MM.1S (cell line): ENCODE data around the gene PARD3.

Experiments
- DNase-seq: peaks from one replicate; pipeline ENCODE4 v3.0.0-alpha.2; 2015
- H2AFZ ChIP-seq: fragments of 300-600 bp; sonication (generic); 2 replicates; pipeline ENCODE4 v1.6.0; 2016; ENCODE audit warnings: antibody characterized with exemption, low read length
- H3F3A ChIP-seq: fragments of 300-600 bp; sonication (generic); 2 replicates; pipeline ENCODE4 v1.6.1; 2016; ENCODE audit warnings: mild to moderate bottlenecking, antibody characterized with exemption, low read length, moderate library complexity, mixed read lengths; ENCODE audit not compliant: insufficient read depth
- H3K27ac ChIP-seq: fragments of 300-600 bp; sonication (generic); 2 replicates; pipeline ENCODE4 v1.5.1; 2016; ENCODE audit warnings: mild to moderate bottlenecking, low read length
- H3K27me3 ChIP-seq: fragments of 300-600 bp; sonication (generic); replicated peaks from 2 replicates; pipeline ENCODE4 v1.6.0; 2016; ENCODE audit warnings: low read length; ENCODE audit not compliant: insufficient read depth
- H3K36me3 ChIP-seq: fragments of 300-600 bp; sonication (generic); replicated peaks from 2 replicates; pipeline ENCODE4 v1.6.1; 2016; ENCODE audit warnings: mild to moderate bottlenecking, low read length, mixed read lengths; ENCODE audit not compliant: insufficient read depth
- H3K4me1 ChIP-seq: fragments of 300-600 bp; sonication (generic); 2 replicates; pipeline ENCODE4 v1.6.1; 2016; ENCODE audit warnings: low read length, mixed read lengths
- H3K4me2 ChIP-seq: fragments of 300-600 bp; sonication (generic); 2 replicates; pipeline ENCODE4 v1.6.0; 2016; ENCODE audit warnings: low read depth, low read length
- H3K4me3 ChIP-seq: fragments of 300-600 bp; sonication (generic); 2 replicates; pipeline ENCODE4 v1.5.1; 2016; ENCODE audit warnings: low read length, mixed read lengths
- H3K79me2 ChIP-seq: fragments of 300-600 bp; sonication (generic); 2 replicates; pipeline ENCODE4 v1.6.1; 2016; ENCODE audit warnings: mixed run types, low read length, mixed read lengths
- H3K9ac ChIP-seq: fragments of 300-600 bp; sonication (generic); 2 replicates; pipeline ENCODE4 v1.6.1; 2016; ENCODE audit warnings: low read length, mixed read lengths
- H3K9me2 ChIP-seq: fragments of 300-600 bp; sonication (generic); replicated peaks from 2 replicates; pipeline ENCODE4 v1.6.1; 2016; ENCODE audit warnings: mild to moderate bottlenecking, low read length, mixed read lengths; ENCODE audit not compliant: insufficient read depth
- H3K9me3 ChIP-seq: fragments of 300-600 bp; sonication (generic); replicated peaks from 2 replicates; pipeline ENCODE4 v1.6.1; 2016; ENCODE audit warnings: mild to moderate bottlenecking, low read length, mixed read lengths; ENCODE audit not compliant: insufficient read depth
- H4K20me1 ChIP-seq: fragments of 300-600 bp; sonication (generic); 2 replicates; pipeline ENCODE4 v1.6.1; 2016; ENCODE audit warnings: mild to moderate bottlenecking, low read length, moderate library complexity, mixed read lengths; ENCODE audit not compliant: insufficient read depth
- EZH2 ChIP-seq: fragments of 300-600 bp; sonication (generic); optimal IDR thresholded peaks from 2 replicates; pipeline ENCODE3; 2017; ENCODE audit warnings: low read depth, mild to moderate bottlenecking, antibody characterized with exemption, low read length, mixed read lengths
- EZH2phosphoT487 ChIP-seq: fragments of 300-600 bp; sonication (generic); IDR thresholded peaks from 2 replicates; pipeline ENCODE4 v1.6.1; 2018; ENCODE audit warnings: antibody characterized with exemption, low read length
- TF ChIP-seq, protein P1 (sequence below): fragments of 300-600 bp; sonication (generic); IDR thresholded peaks from 2 replicates; pipeline ENCODE4 v1.5.1; 2016; ENCODE audit warnings: antibody characterized with exemption, low read length, mixed read lengths

Gene PARD3

DNA sequence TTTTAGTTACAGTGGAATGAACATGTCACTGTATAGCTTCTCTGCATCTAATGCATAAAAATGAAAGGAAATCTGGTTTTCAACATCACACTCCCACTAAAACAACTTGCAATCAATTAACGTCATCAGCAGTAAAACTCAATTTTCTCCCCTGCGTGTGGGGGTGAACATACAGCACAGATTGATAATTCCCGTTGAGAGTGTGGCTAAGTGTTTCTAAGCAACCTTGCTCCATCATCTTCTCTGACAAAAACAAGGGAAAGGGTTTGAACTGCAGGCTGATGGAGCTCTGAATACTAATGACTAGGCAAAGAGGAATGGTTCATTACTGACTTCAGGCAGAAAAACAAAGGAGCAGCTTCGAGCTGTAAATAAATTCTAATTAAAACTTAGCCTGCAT lies 238.3 kb downstream of the PARD3 start:
- no peak for TF ChIP-seq EZH2
- Histone ChIP-seq H3K79me2 (peaks cover 35% of the 10 kb centered on the region; the same call in 1 of the 2 replicates), H3K36me3 (no peaks in the 10 kb centered on the region), H3K27me3 (no peaks in the 10 kb centered on the region), H3K4me3 (no peak overlapping the region), H2AFZ (no peak overlapping the region), H3K9me3 (no peaks in the 10 kb centered on the region), H3K4me2 (no peak overlapping the region), H3K9ac (no peak overlapping the region), H3F3A (no peaks in the 10 kb centered on the region), H3K4me1 (no peaks in the 10 kb centered on the region), H3K9me2 (no peaks in the 10 kb centered on the region), H3K27ac (no peak overlapping the region), H4K20me1 (no peaks in the 10 kb centered on the region)
- DNase-seq = no peak

DNA sequence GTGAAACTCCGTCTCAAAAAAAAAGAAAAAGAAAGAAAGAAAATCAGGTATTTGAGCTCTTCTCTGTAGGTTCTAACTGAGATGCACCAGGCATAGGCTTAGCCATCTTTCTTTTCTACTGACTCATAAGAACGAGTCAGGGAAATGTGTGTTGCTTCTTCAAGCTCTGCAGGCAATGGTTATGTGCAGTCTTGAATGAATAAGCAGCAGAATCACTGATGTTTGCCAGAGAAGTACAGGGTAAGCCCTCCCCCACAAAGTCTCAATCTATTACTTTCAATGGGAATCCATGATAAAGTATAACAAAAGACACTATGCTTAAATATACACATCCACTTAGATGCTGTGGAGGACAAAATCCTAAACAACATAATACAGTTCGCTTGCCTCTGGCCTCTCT lies 239.2 kb downstream of the PARD3 start:
- Histone ChIP-seq H2AFZ (no peak overlapping the region), H3K27ac (no peak overlapping the region), H3K9me2 (no peaks in the 10 kb centered on the region), H3K9ac (no peak overlapping the region), H3K4me3 (no peak overlapping the region), H3K9me3 (no peaks in the 10 kb centered on the region), H3K4me1 (no peaks in the 10 kb centered on the region), H3K27me3 (no peaks in the 10 kb centered on the region), H3K4me2 (no peak overlapping the region), H3F3A (no peaks in the 10 kb centered on the region), H3K36me3 (no peaks in the 10 kb centered on the region), H3K79me2 (peaks cover 34% of the 10 kb centered on the region), H4K20me1 (no peaks in the 10 kb centered on the region)
- no peak for TF ChIP-seq EZH2phosphoT487
- TF ChIP-seq, protein P1, sequence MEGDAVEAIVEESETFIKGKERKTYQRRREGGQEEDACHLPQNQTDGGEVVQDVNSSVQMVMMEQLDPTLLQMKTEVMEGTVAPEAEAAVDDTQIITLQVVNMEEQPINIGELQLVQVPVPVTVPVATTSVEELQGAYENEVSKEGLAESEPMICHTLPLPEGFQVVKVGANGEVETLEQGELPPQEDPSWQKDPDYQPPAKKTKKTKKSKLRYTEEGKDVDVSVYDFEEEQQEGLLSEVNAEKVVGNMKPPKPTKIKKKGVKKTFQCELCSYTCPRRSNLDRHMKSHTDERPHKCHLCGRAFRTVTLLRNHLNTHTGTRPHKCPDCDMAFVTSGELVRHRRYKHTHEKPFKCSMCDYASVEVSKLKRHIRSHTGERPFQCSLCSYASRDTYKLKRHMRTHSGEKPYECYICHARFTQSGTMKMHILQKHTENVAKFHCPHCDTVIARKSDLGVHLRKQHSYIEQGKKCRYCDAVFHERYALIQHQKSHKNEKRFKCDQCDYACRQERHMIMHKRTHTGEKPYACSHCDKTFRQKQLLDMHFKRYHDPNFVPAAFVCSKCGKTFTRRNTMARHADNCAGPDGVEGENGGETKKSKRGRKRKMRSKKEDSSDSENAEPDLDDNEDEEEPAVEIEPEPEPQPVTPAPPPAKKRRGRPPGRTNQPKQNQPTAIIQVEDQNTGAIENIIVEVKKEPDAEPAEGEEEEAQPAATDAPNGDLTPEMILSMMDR = no peak
- no peak for TF ChIP-seq EZH2
- DNase-seq = no peak

DNA sequence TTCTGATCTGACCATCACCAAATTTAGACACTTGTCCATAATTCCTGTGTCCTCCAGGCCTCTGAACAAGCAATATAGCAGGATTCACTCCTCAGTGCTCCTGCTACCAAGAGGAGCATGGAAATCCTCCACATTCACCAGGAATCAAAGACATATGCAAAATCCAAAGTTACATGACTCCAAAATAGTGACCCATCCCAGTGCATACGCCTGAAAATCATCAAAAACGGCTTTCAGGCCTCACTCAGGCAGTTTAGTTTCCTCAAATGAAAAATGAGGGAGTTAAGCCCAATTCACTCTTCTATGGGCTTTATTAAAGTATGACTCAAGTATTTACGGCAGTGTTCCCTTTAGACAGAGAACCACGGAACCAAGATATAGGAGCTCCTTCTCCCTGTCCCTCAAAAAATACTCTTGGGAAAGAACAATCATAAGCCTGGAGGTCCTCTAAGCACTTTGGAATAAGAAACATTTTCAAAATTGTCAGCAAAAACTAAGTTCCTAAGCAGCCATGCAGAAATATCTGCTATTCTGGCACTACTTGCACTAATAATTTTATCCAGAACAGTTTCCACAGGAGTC lies 240.7 kb downstream of the PARD3 start:
- H3K4me2 ChIP-seq = no peak overlapping the region
- no peak overlapping the region for H3K4me3 ChIP-seq

DNA sequence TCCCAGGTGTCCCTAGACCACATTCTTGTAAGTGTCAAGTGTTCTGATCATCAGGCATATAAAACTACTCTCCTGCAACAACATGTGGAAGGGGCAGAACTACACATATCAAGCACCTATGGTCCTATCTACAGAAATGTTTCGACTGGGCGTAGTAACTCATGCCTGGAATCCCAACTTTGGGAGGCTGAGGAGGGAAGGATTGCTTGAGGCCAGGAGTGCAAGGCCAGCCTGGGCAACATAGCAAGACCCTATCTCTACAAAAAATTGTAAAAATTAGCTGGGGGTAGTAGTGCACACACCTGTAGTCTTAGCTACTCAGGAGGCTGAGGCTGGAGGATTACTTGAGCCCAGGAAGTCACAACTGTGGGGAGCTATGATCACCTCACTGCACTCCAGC lies 244.2 kb downstream of the PARD3 start:
- H3K27me3 ChIP-seq = no peaks in the 10 kb centered on the region
- TF ChIP-seq EZH2phosphoT487 = no peak
- TF ChIP-seq, protein P1 = no peak
- TF ChIP-seq EZH2 = no peak
- no peaks in the 10 kb centered on the region for H3K9me2 ChIP-seq
- no peak overlapping the region for H3K4me2 ChIP-seq
- H3K27ac ChIP-seq = no peak overlapping the region
- H4K20me1 ChIP-seq = no peaks in the 10 kb centered on the region
- H3K9ac ChIP-seq = no peak overlapping the region
- no peak overlapping the region for H3K4me3 ChIP-seq
- no peaks in the 10 kb centered on the region for H3K9me3 ChIP-seq
- no peaks in the 10 kb centered on the region for H3K4me1 ChIP-seq
- no peaks in the 10 kb centered on the region for H3F3A ChIP-seq
- no peaks in the 10 kb centered on the region for H3K36me3 ChIP-seq
- no peak overlapping the region for H2AFZ ChIP-seq
- DNase-seq = no peak
- peaks cover 50% of the 10 kb centered on the region for H3K79me2 ChIP-seq

More for the DNA sequence above, 240.7 kb downstream of the PARD3 start:
- Histone ChIP-seq H4K20me1 (no peaks in the 10 kb centered on the region), H3K9me2 (no peaks in the 10 kb centered on the region), H2AFZ (no peak overlapping the region), H3K79me2 (peaks cover 40% of the 10 kb centered on the region), H3K36me3 (no peaks in the 10 kb centered on the region), H3K9me3 (no peaks in the 10 kb centered on the region), H3K27me3 (no peaks in the 10 kb centered on the region), H3K4me1 (no peaks in the 10 kb centered on the region), H3F3A (no peaks in the 10 kb centered on the region), H3K27ac (no peak overlapping the region), H3K9ac (no peak overlapping the region)
- no peak for DNase-seq
- TF ChIP-seq EZH2 = no peak
- TF ChIP-seq, protein P1 = no peak
- no peak for TF ChIP-seq EZH2phosphoT487
